HepG2 (cell line): ENCODE measurements around the gene EIF3J. TPM values are rescaled to one million over a fixed set of nuclear protein-coding genes. Genes with fewer than 3 reads are reported as not detected.

ENCODE experiments used
- JUND ChIP-seq: sonication (generic); formaldehyde crosslinking; IDR thresholded peaks from 2 replicates; pipeline ENCODE4 v1.8.0; 2022; ENCODE audit warnings: mild to moderate bottlenecking, missing genetic modification reagents
- MAFK ChIP-seq, 2 experiments: IDR thresholded peaks in 1 of 2; conservative IDR thresholded peaks in 1 of 2; 2 replicates each; pipeline ENCODE4 v1.6.1; 2011; ENCODE audit warnings: improper control_type of control experiment in 2 of 2, low read length in 2 of 2
- MED1 ChIP-seq: sonication (generic); formaldehyde crosslinking; IDR thresholded peaks from 2 replicates; pipeline ENCODE4 v1.4.0; 2020; ENCODE audit warnings: missing genetic modification reagents
- RXRB ChIP-seq: IDR thresholded peaks from 2 replicates; pipeline ENCODE4 v1.6.1; 2016; ENCODE audit warnings: borderline replicate concordance, missing genetic modification reagents, missing compliant biosample characterization
- TGIF2 ChIP-seq: IDR thresholded peaks from 2 replicates; pipeline ENCODE4 v1.6.1; 2016; ENCODE audit warnings: control low read depth, missing compliant biosample characterization
- YY1 ChIP-seq: IDR thresholded peaks from 2 replicates; pipeline ENCODE4 v1.6.1; 2011; ENCODE audit warnings: low read length, low read depth, moderate library complexity, mild to moderate bottlenecking; ENCODE audit not compliant: insufficient read depth, insufficient replicate concordance
- ZC3H13 ChIP-seq: sonication (generic); formaldehyde crosslinking; IDR thresholded peaks from 2 replicates; pipeline ENCODE4 v1.8.1; 2023; ENCODE audit warnings: mild to moderate bottlenecking, missing genetic modification reagents, moderate library complexity
- ZFP37 ChIP-seq: sonication (generic); formaldehyde crosslinking; IDR thresholded peaks from 2 replicates; pipeline ENCODE4 v1.4.0; 2020; ENCODE audit warnings: missing genetic modification reagents, borderline replicate concordance
- ZNF138 ChIP-seq: sonication (generic); formaldehyde crosslinking; IDR thresholded peaks from 2 replicates; pipeline ENCODE4 v1.5.0; 2020; ENCODE audit warnings: mild to moderate bottlenecking, low read depth, missing genetic modification reagents
- ZNF607 ChIP-seq: sonication (generic); formaldehyde crosslinking; IDR thresholded peaks from 2 replicates; pipeline ENCODE4 v1.5.1; 2020; ENCODE audit warnings: missing genetic modification reagents, mild to moderate bottlenecking, borderline replicate concordance
- ZNF660 ChIP-seq: sonication (generic); formaldehyde crosslinking; IDR thresholded peaks from 2 replicates; pipeline ENCODE4 v1.5.1; 2020; ENCODE audit warnings: mild to moderate bottlenecking, low read depth, missing genetic modification reagents, borderline replicate concordance
- ZSCAN22 ChIP-seq: sonication (generic); formaldehyde crosslinking; IDR thresholded peaks from 2 replicates; pipeline ENCODE4 v1.4.0; 2020; ENCODE audit warnings: mild to moderate bottlenecking, missing genetic modification reagents
- polyA plus RNA-seq, 8 experiments: library from polyadenylated mRNA; depleted of rRNA in 3 of 8; stranded (reverse) in 7 of 8; unstranded in 1 of 8; fragments of >200 nt; fragmentation: Illumina TruSeq in 4 of 8; extraction: Trizol in 4 of 8; gene quantifications; 2 replicates each; pipeline versions ENCODE4 v1.2.1 to v1.2.3, GENCODE V29; 2011 to 2016; ENCODE audit warnings: low read depth in 4 of 8, missing spikeins in 1 of 8, mixed read lengths in 1 of 8; ENCODE audit not compliant: insufficient read depth in 1 of 8
- total RNA-seq, 5 experiments: library from RNA; depleted of rRNA; stranded (reverse); fragments of >200 nt; fragmentation: Illumina TruSeq; extraction: Trizol; gene quantifications; 2 replicates each; pipeline ENCODE4 v1.2.3, GENCODE V29; 2016; ENCODE audit warnings: low read depth in 1 of 5
- TF ChIP-seq, protein P1 (sequence below): sonication (generic); formaldehyde crosslinking; IDR thresholded peaks from 2 replicates; pipeline ENCODE4 v1.4.0; 2020; ENCODE audit warnings: mild to moderate bottlenecking, low read depth, missing genetic modification reagents
- TF ChIP-seq, protein P2 (sequence below): sonication (generic); formaldehyde crosslinking; IDR thresholded peaks from 2 replicates; pipeline ENCODE4 v1.4.0; 2020; ENCODE audit warnings: missing genetic modification reagents
- TF ChIP-seq, protein P3 (sequence below): IDR thresholded peaks from 2 replicates; pipeline ENCODE4 v1.4.0; 2020; ENCODE audit warnings: mild to moderate bottlenecking, missing genetic modification reagents

Gene EIF3J
- total and polyA plus RNA-seq, 2 of the 13 experiments (the other 11 are each of a cell fraction or from before 2014, with no cell fraction given) = 51.7 to 69.2 TPM

DNA sequence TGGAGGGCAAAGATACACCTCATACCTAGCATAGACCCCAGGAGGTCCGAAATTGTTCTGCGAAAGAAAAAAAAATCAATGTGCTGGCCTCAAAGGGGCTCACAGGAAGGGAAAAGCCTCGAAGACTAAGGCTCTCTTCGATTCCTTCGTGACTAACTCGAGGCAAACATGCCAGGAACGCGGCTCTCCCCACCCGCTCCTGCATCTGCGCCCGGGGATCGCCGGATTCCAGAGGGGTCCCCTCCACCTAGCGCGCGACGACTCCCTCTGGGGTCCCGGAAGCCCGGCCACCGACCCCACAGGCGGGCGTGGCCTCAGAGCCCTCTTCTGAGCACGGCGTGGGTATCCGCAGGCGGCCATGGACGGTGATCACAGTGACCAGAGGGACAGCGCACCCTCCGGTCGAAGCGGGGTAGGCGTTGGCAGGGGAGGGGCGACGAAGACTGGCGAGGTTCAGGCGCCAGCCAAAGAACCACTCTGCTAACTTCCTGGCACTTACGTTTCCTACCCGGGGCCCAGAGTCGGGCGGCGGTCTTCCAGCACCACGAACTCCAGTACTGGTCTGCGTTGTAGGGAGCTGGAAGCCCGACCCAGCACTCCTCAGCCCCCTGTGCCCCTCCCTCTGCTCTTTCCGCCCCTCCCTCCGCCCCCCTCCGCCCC, 515 bp upstream of the EIF3J start (continued):
- TF ChIP-seq, protein P1, sequence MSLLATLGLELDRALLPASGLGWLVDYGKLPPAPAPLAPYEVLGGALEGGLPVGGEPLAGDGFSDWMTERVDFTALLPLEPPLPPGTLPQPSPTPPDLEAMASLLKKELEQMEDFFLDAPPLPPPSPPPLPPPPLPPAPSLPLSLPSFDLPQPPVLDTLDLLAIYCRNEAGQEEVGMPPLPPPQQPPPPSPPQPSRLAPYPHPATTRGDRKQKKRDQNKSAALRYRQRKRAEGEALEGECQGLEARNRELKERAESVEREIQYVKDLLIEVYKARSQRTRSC = no peak
- TF ChIP-seq ZNF607 (CRISPR knock-in tag) (0 out of 2 replicates have a peak, but pooled peaks have one; percentile 22), ZC3H13 (CRISPR knock-in tag) (0 out of 2 replicates have a peak, but pooled peaks have one; percentile 52), ZFP37 (CRISPR knock-in tag) (no peak), TGIF2 (CRISPR knock-in tag) (0 out of 2 replicates have a peak, but pooled peaks have one; percentile 23), ZNF138 (CRISPR knock-in tag) (no peak), ZNF660 (no peak), MED1 (CRISPR knock-in tag) (peak; percentile 30), JUND (no peak), MAFK (conservative IDR thresholded peaks at IDR 0.05 in 1 of 2, IDR thresholded peaks at IDR 0.05 in 1 of 2; ENCODE audit: low read length in 2 of 2) (no peak), ZSCAN22 (CRISPR knock-in tag) (no peak), RXRB (peak; percentile 16; the same call in 1 of the 2 replicates), YY1 (peak; percentile 87)
- TF ChIP-seq, protein P2, sequence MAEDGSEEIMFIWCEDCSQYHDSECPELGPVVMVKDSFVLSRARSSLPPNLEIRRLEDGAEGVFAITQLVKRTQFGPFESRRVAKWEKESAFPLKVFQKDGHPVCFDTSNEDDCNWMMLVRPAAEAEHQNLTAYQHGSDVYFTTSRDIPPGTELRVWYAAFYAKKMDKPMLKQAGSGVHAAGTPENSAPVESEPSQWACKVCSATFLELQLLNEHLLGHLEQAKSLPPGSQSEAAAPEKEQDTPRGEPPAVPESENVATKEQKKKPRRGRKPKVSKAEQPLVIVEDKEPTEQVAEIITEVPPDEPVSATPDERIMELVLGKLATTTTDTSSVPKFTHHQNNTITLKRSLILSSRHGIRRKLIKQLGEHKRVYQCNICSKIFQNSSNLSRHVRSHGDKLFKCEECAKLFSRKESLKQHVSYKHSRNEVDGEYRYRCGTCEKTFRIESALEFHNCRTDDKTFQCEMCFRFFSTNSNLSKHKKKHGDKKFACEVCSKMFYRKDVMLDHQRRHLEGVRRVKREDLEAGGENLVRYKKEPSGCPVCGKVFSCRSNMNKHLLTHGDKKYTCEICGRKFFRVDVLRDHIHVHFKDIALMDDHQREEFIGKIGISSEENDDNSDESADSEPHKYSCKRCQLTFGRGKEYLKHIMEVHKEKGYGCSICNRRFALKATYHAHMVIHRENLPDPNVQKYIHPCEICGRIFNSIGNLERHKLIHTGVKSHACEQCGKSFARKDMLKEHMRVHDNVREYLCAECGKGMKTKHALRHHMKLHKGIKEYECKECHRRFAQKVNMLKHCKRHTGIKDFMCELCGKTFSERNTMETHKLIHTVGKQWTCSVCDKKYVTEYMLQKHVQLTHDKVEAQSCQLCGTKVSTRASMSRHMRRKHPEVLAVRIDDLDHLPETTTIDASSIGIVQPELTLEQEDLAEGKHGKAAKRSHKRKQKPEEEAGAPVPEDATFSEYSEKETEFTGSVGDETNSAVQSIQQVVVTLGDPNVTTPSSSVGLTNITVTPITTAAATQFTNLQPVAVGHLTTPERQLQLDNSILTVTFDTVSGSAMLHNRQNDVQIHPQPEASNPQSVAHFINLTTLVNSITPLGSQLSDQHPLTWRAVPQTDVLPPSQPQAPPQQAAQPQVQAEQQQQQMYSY = no peak
- TF ChIP-seq, protein P3, sequence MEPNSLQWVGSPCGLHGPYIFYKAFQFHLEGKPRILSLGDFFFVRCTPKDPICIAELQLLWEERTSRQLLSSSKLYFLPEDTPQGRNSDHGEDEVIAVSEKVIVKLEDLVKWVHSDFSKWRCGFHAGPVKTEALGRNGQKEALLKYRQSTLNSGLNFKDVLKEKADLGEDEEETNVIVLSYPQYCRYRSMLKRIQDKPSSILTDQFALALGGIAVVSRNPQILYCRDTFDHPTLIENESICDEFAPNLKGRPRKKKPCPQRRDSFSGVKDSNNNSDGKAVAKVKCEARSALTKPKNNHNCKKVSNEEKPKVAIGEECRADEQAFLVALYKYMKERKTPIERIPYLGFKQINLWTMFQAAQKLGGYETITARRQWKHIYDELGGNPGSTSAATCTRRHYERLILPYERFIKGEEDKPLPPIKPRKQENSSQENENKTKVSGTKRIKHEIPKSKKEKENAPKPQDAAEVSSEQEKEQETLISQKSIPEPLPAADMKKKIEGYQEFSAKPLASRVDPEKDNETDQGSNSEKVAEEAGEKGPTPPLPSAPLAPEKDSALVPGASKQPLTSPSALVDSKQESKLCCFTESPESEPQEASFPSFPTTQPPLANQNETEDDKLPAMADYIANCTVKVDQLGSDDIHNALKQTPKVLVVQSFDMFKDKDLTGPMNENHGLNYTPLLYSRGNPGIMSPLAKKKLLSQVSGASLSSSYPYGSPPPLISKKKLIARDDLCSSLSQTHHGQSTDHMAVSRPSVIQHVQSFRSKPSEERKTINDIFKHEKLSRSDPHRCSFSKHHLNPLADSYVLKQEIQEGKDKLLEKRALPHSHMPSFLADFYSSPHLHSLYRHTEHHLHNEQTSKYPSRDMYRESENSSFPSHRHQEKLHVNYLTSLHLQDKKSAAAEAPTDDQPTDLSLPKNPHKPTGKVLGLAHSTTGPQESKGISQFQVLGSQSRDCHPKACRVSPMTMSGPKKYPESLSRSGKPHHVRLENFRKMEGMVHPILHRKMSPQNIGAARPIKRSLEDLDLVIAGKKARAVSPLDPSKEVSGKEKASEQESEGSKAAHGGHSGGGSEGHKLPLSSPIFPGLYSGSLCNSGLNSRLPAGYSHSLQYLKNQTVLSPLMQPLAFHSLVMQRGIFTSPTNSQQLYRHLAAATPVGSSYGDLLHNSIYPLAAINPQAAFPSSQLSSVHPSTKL (CRISPR knock-in tag) = peak; percentile 65
